SHP77 treated with DMSO at 0.1 percent for 48 hours (cell line): ENCODE results near the gene POMGNT1.
"Not testable (repeated sequence)": the region's sequence is repeated elsewhere in the genome, so short reads cannot be mapped to it uniquely, and the experiment has no call there.

Experiments
- DNase-seq: peaks from one replicate; lab custom pipeline; 2025; lab: John Stamatoyannopoulos, UW

Gene POMGNT1

GRCh38 chr1:46197964-46198811, at the start of gene POMGNT1:
TSS of gene POMGNT1 (minus strand) at chr1:46198434. CDS start at chr1:46197821, 613 bp downstream.
- peak; percentile 37 for DNase-seq

- peak; percentile 94 for DNase-seq
Observed at GRCh38 chr1:46247436-46248121, 49.3 kb upstream of the POMGNT1 start, which contains the start of gene RAD54L. TSS of gene RAD54L (plus strand) at chr1:46247763. CDS start at chr1:46248406, 643 bp downstream.

GRCh38 chr1:46246548-46247435, 48.6 kb upstream of the POMGNT1 start:
- DNase-seq, result no peak

DNA sequence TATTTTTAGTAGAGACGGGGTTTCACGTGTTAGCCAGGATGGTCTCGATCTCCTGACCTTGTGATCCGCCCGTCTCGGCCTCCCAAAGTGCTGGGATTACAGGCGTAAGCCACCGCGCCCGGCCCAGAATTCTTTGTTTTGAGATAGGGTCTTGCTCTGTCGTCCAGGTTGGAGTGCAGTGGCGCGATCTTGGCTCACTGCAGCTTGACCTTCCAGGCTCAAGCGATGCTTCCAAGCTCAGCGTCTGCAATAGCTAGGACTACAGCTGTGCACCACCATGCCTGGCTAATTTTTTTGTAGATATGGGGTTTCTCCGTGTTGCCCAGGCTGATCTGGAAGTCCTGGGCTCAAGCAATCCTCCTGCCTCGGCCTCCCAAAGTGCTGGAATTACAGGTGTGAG, 47.9 kb upstream of the POMGNT1 start:
- DNase-seq, result not testable (repeated sequence)

- no peak for DNase-seq
Observed at GRCh38 chr1:46244656-46245371, 46.6 kb upstream of the POMGNT1 start.

GRCh38 chr1:46243831-46244230, 45.6 kb upstream of the POMGNT1 start:
- DNase-seq, result not testable (repeated sequence)

GRCh38 chr1:46242918-46243317, 44.7 kb upstream of the POMGNT1 start:
- no peak for DNase-seq

DNA sequence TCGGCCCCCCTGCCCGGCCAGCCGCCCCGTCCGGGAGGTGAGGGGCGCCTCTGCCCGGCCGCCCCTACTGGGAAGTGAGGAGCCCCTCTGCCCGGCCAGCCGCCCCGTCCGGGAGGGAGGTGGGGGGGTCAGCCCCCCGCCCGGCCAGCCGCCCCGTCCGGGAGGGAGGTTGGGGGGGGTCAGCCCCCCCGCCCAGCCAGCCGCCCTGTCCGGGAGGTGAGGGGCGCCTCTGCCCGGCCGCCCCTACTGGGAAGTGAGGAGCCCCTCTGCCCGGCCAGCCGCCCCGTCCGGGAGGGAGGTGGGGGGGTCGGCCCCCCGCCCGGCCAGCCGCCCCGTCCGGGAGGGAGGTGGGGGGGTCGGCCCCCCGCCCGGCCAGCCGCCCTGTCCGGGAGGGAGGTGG, 43.5 kb upstream of the POMGNT1 start:
- not testable (repeated sequence) for DNase-seq

GRCh38 chr1:46238865-46239264, 40.6 kb upstream of the POMGNT1 start:
- DNase-seq, result not testable (repeated sequence)

GRCh38 chr1:46236882-46237281, 38.6 kb upstream of the POMGNT1 start:
- DNase-seq, result no peak

DNA sequence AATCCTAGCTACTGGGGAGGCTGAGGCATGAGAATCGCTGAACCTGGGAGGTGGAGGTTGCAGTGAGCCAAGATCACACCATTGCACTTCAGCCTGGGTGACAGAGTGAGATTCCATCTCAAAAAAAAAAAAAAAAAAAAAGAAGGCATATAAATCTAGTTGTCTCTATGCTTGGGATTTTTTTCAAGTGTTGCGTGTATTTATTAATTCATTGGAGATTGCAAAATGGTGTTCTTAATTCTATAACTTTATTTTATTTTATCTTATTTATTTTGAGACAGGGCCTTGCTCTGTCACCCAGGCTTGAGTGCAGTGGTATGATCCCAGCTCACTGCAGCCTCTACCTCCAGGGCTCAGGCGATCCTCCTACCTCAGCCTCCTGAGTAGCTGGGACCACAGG, 33.0 kb upstream of the POMGNT1 start:
- not testable (repeated sequence) for DNase-seq

GRCh38 chr1:46224966-46225365, 26.7 kb upstream of the POMGNT1 start:
- DNase-seq, result no peak

- DNase-seq, result peak; percentile 77
Observed at GRCh38 chr1:46223472-46223943, 25.3 kb upstream of the POMGNT1 start.

DNA sequence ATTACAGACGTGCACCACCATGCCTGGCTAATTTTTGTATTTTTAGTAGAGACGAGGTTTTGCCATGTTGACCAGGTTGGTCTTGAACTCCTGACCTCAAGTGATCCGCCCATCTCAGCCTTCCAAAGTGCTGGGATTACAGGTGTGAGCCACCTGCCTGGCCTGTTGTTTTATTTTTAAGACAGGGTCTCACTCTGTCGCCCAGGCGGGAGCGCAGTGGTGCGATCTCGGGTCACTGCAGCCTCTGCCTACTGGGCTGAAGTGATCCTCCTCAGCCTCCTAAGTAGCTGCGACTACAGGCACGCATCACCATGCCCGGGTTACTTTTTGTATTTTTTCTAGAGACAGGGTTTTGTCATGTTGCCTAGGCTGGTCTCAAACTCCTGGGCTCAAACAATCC, 24.8 kb upstream of the POMGNT1 start:
- not testable (repeated sequence) for DNase-seq

DNA sequence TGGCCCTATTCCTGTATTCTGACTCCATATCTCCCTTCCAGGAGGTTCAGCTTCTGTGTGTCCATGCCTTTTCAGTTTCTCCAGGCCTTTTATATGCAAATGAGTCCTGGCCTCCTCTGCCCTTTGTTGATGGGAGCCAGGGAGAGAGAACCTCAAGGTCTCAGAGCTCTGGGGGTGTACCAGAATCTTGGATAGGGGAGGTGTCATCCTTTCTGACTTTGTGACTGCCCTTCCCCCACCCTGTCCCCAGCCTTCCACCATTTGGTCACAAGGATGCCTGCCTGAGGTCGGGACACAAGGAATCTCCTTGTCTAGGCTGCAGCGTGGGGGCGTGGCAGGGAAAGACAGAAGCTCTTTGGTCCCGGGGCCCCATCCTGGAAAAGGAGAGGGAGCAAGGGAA, 23.5 kb upstream of the POMGNT1 start:
- no peak for DNase-seq

DNA sequence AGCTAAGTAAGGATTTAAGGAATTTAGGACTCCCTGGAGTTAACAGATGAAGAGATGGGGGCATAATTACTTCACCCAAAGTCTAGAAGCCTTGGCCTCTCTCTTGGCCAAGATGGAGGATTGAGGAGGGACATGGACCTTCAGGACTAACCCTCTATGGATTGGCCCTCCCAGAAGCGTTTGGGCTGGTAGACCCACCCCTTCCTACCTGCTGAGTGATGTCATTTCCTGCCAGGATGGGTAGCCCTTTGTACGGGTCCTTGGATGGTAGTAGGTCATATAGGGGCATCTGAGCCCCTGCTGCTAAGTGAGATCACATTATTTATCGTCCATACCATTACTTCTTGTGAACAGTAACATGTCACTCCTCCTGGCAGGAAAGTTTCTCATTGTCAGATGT, 22.6 kb upstream of the POMGNT1 start:
- DNase-seq, result no peak

DNA sequence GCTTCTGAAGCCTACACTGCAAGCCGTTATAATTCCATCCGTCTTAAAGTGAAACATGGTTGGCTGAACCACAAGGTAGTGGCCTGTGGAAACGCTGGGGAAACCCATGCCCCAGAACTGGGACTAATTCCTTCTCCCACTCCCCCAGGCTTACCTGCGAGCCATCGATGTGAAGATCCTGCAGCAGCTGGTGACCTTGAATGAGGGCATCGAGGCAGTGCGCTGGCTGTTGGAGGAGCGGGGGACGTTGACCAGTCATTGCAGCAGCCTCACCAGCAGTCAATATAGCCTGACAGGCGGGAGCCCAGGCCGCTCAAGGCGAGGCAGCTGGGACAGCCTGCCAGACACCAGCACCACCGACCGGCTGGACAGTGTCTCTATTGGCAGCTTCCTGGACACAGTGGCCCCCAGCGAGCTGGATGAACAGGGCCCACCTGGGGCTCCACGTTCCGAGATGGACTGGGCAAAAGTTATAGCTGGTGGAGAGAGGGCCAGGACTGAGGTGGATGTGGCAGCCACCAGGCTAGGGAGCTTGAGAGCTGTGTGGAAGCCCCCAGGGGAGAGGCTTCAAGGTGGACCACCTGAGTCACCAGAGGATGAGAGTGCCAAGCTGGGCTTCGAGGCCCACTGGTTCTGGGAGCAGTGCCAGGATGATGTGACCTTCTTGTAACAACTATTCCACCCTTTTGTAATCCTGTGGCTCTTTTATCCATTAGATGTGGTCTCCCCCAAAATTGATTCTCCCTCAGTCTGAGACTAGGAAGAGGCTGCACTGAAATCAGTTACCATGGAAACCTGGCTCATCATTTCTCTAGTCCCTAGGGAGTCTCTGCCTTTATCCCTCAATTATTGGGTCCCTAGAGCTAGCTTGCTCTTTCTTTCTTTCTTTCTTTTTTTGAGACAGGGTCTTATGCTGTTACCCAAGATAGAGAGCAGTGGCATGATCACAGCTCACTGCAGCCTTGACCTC, 21.6 kb upstream of the POMGNT1 start:
- DNase-seq, result no peak

DNA sequence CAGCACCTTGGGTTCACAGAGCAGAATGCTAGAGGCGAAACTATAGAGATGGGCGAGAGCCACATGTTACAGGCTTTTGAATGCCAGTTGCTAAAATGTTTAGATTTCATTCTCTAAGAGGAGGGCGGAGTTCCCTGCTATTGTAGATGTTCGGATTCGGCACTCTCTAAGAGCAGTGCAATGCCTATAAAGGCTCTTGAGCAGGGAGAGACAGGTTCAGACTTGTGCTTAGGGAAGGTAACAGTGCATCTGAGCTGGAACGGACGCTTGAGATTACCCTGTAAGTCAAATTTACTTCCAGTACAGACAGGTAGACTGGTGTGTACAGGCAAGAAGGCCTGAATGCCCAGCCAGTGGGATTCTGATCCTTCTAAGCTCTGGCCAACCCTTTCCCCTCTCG, 20.2 kb upstream of the POMGNT1 start:
- DNase-seq, result no peak

DNA sequence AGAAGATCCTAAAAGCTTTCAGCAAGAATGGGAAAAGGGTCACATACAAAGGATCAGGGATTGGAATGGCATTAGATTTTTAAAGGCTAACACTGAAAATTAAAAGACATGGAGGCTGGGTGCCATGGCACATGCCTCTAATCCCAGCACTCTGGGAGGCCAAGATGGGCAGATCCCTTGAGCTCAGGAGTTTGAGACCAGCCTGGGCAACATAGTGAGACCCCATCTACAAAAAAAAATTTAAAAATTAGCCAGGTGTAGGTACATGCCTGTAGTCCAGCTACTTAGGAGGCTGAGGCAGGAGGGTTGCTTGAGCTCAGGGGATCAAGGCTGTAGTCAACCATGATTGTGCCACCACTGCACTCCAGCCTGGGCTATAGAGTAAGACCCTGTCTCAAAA, 17.3 kb upstream of the POMGNT1 start:
- DNase-seq, result no peak

- no peak for DNase-seq
Observed at GRCh38 chr1:46211051-46211450, 12.8 kb upstream of the POMGNT1 start.
